ENCODE measurements around the gene TBC1D19. TPM values are rescaled to one million over a fixed set of nuclear protein-coding genes. Genes with fewer than 3 reads are reported as not detected.

The TBC1D19 gene
- polyA plus RNA-seq, 12 donors, result 8.8 to 16.8 (median 12.7) TPM; not detected in 1

DNA sequence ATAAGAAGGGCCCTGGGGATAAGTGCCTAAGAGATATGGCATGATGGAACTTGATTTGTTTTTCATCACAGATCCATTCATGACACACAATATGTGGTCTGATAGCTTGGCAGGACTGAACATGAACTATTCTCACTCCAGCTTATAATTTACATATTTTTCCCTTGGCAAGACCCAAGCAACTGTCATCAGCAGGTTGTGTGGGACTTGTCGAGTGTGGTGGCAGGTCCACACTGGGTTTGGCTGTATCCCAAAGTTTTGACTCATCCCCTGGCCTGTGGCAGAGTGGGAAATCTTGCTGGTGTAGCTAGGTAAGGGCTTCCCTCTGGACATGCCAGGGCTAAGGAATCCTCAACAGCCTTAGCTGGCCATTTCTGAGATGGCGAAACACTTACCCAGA, 195.8 kb downstream of the TBC1D19 start:
- no peak for DNase-seq

DNA sequence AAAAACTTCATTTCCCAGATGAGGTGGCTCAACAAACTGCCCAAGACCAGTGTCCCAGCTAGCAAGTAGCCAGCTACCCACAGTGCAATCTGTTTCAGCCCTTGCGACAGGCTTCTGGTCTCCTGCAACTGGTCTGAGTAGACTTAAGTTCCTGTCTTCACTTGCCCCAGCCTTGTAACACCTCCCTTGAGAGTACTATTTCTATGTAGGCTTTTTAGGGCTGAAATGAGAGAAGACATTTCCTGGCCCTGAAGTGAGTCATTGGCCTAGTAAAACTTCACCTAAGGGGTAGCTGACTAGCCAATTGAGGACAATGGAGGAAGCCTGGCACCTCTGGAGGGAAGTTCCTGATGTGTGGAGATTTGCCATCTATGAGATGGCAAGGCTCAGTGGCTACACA, 196.7 kb downstream of the TBC1D19 start:
- no peak for DNase-seq

DNA sequence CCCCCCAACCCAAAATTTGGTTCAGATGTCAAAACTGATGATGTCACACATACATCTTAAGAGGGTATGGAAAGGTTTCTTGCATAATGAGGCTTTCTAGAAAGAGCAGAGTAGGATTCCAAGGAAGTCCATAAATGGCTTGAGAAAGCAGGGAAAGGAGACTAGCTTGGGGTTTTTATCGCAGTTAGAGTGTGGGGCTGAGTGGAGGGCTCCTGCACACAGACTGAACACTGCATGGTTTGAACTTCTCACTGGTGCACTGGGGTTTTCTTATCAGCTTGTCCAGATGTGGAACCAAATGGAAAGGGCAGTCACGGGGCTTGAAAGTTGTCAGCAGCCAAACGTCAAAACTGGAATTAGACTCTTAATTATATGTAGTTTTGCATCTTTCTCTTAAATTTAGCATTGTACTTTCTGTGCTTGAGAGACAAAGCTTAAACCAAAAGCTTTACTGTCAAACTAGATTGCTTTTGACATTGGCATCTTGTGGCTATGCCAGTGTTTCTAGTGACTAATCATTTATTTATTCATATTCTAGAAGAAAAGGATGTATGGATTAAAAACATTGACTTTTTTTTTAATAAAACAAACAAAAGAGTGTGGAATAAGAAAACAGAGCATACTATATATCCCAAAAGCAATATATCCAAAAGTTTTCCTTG, 198.4 kb downstream of the TBC1D19 start:
- DNase-seq, result no peak

DNA sequence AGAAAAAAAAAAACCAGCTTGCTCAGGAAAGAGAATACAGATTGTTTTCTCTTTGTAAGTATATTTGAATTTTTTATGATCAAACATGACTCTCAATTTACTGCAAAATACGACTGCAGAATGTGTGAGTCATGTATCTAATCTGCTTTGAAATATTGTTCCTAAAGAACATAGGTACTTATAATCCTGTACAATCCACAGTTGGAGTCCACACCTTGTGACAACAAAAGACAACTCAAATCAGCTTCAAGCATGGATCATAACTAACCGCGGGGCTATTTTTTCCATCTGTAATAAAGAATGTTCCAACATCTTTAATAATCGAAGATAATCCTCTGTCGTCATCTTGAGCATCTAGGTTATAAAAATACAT, 198.9 kb downstream of the TBC1D19 start:
- DNase-seq, result no peak

DNA sequence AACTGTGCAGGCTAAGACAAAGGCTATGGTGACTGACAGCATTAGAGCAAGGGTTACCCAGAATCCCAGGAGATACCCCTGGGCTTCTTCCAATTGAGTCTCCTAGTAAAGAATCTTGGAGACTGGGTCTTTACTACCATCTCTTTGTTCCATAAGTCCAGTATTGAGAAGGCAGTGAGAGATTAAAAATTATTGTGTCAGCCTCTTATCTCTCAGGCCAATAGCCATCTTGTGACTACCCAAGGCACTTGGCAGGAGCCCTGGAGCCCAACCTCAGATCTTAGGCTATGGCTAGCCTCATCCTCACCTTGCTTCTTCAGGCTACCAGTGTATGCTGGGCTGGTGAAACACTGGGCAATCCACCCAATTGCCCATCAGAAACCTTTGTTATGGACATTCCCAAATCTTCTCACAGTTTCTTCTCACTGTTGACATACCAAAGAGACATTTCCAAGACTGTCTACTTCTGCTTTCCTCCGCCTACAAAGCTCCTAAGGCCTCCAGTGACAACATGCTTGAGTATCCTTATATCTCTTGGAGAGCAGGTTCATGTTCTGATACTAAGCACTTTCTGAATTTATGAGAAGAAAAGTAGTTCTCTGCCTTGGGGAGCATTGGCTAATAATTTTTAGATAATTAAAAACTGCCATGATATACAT, 200.5 kb downstream of the TBC1D19 start:
- DNase-seq, result no peak

DNA sequence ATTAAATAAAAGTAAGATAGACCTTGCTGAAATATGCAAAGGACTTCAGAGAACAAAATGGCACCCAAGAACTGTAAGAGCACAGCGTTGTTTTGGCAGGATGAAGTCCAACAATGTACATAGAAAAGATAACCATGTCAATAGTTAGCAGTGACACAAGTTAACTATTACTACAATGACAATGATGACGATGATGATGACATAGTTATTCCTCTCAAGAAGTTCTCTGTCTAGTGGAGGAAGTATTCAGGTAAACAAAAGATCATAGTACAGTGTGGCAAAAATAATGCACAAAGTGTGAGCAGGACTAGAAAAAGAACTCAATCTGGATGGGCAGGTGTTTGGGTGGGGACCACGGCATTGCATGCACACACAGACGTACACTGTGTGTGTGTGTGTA, 201.4 kb downstream of the TBC1D19 start:
- DNase-seq, result no peak

DNA sequence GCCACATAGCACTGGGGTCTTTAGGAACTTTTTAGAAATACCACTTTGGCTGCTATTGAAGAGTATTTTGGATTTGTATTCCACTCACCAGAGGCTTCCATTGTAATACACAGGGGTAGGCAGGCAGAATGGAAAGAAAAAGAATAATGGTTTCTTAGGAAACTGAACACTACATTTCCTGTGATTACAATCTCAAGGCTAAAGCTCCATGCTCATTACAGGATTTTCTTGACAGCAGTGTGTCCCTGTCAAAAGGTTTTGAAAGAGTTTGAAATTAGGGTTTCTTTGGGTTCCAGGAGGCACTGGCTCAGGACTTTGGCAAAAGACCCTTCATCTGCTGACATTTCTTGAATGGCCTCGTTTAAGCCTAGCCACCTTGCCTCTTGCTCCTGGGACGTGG, 201.9 kb downstream of the TBC1D19 start:
- DNase-seq, result no peak

DNA sequence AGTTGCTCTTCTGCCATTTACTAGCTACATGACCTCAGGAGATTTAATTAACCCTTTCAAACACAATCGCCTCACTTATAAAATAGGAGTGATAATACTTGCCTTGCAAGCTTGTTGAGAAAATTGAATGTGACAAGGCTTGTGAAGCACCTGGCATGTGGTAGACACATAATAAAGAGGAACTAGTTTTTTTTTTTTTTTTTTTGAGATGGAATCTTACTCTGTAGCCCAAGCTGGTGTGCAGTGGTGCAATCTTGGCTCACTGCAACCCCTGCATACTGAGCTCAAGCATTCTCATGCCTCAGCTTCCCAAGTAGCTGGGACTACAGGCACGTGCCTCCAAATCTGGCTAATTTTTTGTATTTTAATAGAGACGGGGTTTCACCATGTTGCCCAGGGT, 203.0 kb downstream of the TBC1D19 start:
- no peak for DNase-seq

DNA sequence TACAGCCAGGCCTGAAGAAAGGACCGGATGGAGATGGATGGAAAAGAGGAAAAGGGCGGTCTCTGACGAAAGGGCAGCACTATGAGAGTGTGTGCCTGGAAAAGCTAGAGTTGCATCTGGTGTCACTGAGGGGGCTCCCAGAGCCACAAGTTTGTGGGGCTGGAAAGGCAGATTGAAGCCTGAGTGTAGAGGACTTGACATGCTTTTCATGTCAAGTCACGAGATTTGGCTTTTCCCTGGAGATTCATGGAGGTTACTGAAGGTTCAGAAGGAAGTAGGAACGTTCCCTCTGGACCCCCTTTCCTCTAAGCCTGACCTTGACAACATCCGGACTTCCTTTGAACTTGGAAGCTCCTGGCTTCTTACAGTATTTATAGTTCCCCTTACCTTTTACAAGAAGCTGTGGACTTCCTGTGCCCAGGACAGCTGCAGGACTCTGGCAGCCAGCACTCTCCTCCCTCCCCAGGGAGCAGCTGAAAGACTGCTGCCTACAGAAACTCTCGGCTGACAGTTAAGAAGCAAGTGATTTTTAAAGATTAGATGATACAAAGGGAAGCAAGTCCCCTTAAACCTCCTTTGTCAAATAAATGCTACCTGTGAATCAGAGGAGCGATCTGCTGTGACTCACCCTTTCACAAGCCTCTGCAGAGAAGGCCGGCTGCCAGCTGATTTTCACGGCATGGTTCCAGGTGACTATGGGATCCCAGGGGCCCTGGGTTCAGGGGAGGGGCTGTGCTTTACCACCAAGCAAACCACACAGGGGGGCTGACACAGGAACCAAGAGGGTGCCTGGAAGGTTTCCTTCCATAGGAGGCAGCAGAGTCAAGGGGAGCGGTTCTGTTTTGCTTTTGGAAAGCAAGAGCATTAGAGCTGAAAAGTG, 203.8 kb downstream of the TBC1D19 start:
- peak; percentile 65 for DNase-seq

DNA sequence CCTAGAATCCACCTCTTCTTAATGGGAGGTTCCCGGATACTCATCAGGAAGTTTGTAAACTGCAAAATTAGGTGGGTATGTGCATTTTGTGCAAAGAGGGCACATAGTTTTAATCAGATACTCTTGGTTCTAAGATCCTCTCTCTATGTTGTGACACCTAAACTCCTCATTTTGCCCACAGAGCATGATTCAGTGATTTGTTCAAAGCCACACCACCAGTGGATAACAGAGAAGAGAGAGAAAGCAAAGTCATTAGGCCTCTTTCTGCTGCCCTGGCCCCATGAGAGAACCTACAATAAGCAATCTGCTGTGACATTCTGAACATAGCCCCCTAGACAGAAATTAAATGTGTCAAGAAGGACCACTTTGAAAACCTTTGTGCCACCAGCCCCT, 204.5 kb downstream of the TBC1D19 start:
- no peak for DNase-seq

DNA sequence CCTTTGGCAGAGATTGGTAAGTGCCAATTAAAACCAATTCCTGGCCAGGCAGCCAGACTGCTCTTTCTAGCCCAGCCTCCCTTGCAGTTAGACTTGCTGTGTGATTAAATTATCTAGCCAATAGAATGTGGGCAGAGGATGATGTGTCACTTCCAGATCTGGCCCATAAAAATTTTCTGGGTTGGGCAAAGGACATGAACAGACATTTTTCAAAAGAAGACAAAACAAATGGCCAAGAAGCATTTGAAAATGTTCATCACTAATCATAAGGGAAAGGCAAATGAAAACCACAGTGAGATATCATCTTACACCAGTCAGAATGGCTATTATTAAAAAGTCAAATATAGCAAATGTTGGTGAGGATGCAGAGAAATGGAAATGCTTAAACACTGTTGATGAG, 205.3 kb downstream of the TBC1D19 start:
- no peak for DNase-seq

DNA sequence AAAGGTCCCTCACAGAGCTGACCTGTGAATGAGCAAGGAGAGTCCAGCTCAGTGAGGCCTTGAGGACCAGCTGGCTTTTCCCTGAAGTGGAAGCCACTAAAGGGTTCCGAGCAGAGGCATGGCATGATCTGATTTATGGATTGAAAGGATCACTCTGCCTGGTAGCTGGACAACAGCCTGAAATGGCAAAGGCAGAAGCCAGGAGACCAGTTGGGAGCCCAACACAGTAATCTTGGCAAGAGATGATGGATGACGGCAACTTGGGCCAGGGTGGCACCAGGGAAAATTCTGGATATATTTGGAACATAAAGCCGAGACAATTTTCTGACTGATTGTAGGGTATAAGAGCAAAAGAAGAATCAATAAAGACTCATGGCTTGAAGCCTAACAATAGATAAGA, 207.5 kb downstream of the TBC1D19 start:
- no peak for DNase-seq

DNA sequence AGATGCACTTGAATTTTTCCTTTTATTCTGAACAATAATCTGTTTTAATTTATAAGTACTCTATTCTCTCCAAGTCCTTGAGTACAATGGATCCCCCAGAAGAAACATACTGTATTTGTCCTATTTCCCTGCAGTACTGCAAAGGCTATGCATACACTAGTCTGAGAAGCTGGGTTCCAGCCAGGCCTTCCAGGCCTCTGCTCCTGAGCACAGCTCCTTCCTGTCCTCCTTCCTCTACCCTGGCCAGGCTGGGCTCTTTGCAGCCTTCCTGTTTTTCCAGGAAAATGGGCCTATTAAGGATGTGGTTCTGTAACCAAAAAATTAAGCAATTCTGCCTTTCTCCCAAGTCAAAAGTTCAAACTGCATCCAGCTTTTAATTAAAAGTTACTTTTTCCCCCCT, 208.8 kb downstream of the TBC1D19 start:
- DNase-seq, result no peak

DNA sequence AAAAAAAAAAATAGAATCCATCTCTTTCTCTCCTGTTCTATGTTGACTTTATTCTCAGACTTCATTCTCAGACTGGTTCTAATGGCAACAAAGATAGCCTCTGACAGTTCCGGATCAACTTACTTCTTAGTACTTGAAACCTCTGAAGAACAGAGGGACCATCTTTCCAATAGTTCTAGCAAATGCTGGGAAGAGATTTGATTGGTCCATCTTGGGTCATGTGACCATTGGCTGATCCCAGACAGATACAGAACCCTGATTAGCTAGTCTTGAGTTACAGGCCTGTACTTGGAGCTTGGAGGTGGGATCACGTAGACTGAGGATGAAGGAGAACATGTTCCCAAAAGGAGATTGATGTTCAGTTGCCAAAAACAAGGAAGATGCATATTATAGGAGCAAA, 209.9 kb downstream of the TBC1D19 start:
- no peak for DNase-seq

DNA sequence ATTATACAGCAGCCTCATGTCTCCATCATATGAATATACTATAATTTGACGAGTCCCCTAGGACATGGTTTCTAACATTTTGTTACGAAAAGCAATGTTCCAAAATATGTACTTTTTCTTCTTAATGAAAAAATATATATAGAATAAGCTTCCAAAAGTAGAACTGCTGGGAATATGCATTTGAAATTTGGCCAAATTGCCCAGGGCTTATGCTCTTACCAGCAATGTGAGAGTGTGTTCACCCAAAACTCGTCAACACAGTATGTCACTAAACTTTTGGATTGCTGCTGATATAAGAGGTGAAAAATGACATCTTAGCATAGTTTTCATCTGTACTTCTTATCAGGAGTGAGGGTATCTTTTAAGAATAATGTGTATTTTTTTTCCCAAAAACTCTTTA, 212.2 kb downstream of the TBC1D19 start:
- DNase-seq, result no peak

DNA sequence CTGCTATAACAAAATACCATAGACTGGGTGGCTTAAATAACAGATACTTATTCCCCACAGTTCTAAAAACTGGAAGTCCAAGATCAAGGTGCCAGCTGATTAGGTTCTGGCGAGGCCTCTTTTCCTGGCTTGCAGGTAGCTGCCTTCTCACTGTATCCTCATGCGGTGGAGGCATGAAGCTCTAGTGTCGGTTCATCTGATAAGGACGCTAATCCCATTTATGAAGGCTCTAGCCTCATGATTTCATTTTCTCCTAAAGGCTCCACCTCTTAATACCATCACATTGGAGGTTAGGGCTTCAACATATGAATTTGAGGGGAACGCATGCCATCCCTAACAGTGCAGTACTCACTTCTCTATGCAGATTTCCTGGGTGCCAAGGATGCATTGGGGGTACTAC, 218.9 kb downstream of the TBC1D19 start:
- DNase-seq, result no peak

DNA sequence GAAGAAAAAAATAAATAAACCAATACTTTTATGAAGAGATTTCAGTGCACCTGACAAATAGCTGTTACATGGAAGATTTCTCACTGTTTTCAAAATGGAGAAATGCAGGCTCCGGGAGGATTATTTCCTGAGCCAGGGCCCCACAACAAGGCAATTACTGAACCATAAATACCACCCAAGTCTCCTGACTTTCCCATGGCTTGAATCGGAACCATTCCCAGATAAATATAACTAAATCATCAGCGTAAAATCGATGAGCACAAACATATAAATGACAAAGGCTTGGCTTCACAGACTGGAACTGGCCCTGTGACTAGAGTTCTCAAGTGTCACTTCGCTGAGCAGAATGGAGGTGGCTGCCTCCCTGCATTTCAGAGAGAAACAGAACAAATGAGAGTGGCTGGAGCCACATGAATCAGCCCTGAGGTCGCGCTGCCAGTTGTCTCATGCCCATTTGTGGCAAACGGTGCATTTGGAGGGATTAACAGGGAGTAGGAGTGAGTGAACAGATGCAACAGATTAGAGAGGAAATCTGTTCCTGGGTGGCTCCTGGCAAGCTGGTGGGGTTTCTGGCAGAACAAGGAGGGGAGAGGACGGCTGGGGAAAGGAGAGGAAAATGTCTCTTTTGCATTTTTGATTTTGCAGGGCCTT, 219.5 kb downstream of the TBC1D19 start:
- peak; percentile 66 for DNase-seq

DNA sequence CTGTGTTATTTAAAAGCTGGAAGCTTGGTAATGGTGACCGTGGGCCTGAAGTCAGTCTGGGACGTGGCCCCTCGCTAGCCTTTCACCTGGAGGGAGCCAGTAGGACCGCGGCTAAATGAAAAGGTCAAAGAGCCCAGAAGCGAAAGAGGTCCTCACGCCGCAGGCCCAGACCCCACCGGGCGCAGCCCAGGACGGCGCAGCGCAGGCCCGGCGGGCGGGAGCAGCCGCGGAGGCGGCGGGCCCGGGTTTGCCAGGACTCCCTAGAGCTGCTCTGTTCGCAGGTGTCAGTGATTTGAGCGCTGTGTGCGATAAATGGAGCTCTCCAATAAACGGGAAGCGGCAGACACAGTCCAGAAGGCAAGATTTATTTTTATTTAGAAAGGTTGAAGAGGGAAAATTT, 220.6 kb downstream of the TBC1D19 start:
- no peak for DNase-seq

DNA sequence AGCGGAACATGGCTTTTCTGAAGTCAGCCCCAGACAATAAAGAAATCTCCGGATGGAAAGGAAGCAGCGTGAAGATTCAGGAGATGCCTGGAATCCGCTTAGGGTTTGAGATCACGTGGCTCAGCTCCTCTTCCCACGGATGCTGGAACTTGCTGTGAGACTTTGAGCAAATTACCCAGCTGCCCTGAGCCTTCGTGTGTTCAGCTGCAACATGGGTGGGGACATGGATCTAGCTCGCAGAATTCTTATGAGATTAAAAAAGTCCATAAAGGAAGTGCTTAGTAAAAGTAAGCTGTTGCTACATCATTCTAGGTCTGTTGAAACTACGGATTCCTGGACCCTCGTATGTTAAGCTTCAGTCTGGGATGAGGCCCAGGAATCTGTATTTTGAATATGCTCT, 221.0 kb downstream of the TBC1D19 start:
- no peak for DNase-seq

Measured in muscle of arm (tissue), 12 donors.